A673 (cell line): ENCODE data around the gene CCDC54. TPM values are rescaled to one million over a fixed set of nuclear protein-coding genes. Genes with fewer than 3 reads are reported as not detected.
A peak's percentile ranks its signal among the peaks of the same experiment; 100 is the strongest.

ENCODE experiments used
- BruUV-seq: library from RNA; stranded (reverse); fragments of 400-500 nt; replicated peaks from 2 replicates; lab custom pipeline; 2021; lab: Mats Ljungman, UMichigan
- CTCF ChIA-PET: fragments of 300-600 bp; sonication (Branson Sonifier 250); formaldehyde crosslinking; loops from one replicate; lab custom pipeline; 2022; ENCODE audit warnings: antibody characterized with exemption; lab: Charles Lee
- POLR2A ChIA-PET: fragments of 300-600 bp; sonication (Branson Sonifier 250); formaldehyde crosslinking; loops from one replicate; lab custom pipeline; 2022; ENCODE audit warnings: antibody characterized with exemption; ENCODE audit not compliant: low non-redundant PET; lab: Charles Lee
- DNase-seq: peaks from one replicate; pipeline ENCODE4 v3.0.0-alpha.2; 2015; ENCODE audit warnings: low spot score
- H3K27ac ChIP-seq: fragments of 200-600 bp; sonication (generic); 2 replicates; pipeline ENCODE4 v1.5.1; 2016; ENCODE audit warnings: mixed run types, low read depth, mild to moderate bottlenecking, mixed read lengths, antibody characterized with exemption, low read length; ENCODE audit not compliant: poor library complexity, severe bottlenecking
- H3K27me3 ChIP-seq: fragments of 200-600 bp; sonication (generic); replicated peaks from 2 replicates; pipeline ENCODE4 v1.6.1; 2017; ENCODE audit warnings: mixed run types, low read depth, mild to moderate bottlenecking, mixed read lengths, antibody characterized with exemption, low read length; ENCODE audit not compliant: insufficient read depth, poor library complexity
- H3K36me3 ChIP-seq: fragments of 200-600 bp; sonication (generic); 2 replicates; pipeline ENCODE4 v1.6.1; 2016; ENCODE audit warnings: mixed run types, mild to moderate bottlenecking, mixed read lengths, antibody characterized with exemption, low read length; ENCODE audit not compliant: insufficient read depth, poor library complexity, severe bottlenecking
- H3K4me1 ChIP-seq: fragments of 200-600 bp; sonication (generic); 2 replicates; pipeline ENCODE4 v1.6.1; 2017; ENCODE audit warnings: mixed run types, mild to moderate bottlenecking, mixed read lengths, antibody characterized with exemption, low read length; ENCODE audit not compliant: insufficient read depth, poor library complexity, severe bottlenecking
- H3K4me3 ChIP-seq: fragments of 200-600 bp; sonication (generic); 2 replicates; pipeline ENCODE4 v1.5.1; 2016; ENCODE audit warnings: low read depth, mixed run types, mild to moderate bottlenecking, mixed read lengths, low read length; ENCODE audit not compliant: poor library complexity, severe bottlenecking
- H3K9me3 ChIP-seq: fragments of 200-600 bp; sonication (generic); 2 replicates; pipeline ENCODE4 v1.6.1; 2016; ENCODE audit warnings: mixed run types, low read depth, mild to moderate bottlenecking, mixed read lengths, antibody characterized with exemption, low read length; ENCODE audit not compliant: poor library complexity, severe bottlenecking
- CTCF ChIP-seq: fragments of 300-800, 200-600 bp; sonication (generic); conservative IDR thresholded peaks from 2 replicates; pipeline ENCODE4 v1.5.1; 2017; ENCODE audit warnings: low read depth, mild to moderate bottlenecking, antibody characterized with exemption, low read length, moderate library complexity, mixed read lengths
- EZH2 ChIP-seq: fragments of 200-600 bp; sonication (generic); IDR thresholded peaks from 2 replicates; pipeline ENCODE4 v1.6.1; 2017; ENCODE audit warnings: borderline replicate concordance, low read depth, mild to moderate bottlenecking, mixed read lengths, antibody characterized with exemption, low read length; ENCODE audit not compliant: poor library complexity, severe bottlenecking
- intact Hi-C: fragments of 100-400 bp; cut with micrococcal nuclease; formaldehyde crosslinking; loops from one replicate; pipeline ENCODE4 v1.10.0; 2022; ENCODE audit not compliant: unreplicated experiment
- total RNA-seq: library from RNA; stranded (reverse); gene quantifications from 2 replicates; pipeline ENCODE4 v1.2.3, GENCODE V29; 2021

CCDC54 gene
- total RNA-seq, 1 experiment from 2014 or later, result not detected

- intact Hi-C loops, result loop anchor here (5.0 kb wide), 2 partner anchors 149 to 184 kb away; no protein-coding TSS in a partner anchor
- BruUV-seq, result no TSS peak
- H3K36me3 ChIP-seq, result no peaks in the 10 kb centered on the region
- H3K27ac ChIP-seq, result no peak overlapping the region
- peak; percentile 77 for DNase-seq
- H3K27me3 ChIP-seq, result no peaks in the 10 kb centered on the region
- TF ChIP-seq CTCF, result peak; percentile 77
- TF ChIP-seq EZH2, result no peak
- H3K4me1 ChIP-seq, result no peaks in the 10 kb centered on the region
- H3K4me3 ChIP-seq, result peak overlapping the region; percentile 18
- POLR2A ChIA-PET, result no interaction called here
- no peaks in the 10 kb centered on the region for H3K9me3 ChIP-seq
- CTCF ChIA-PET, result interaction anchor here (0.6 to 1.7 kb wide), 11 partner anchors 8 to 1343 kb away, joined by 3 to 14 read pairs (median 6); no protein-coding TSS in a partner anchor
Observed at GRCh38 chr3:107421170-107421792, 44.0 kb downstream of the CCDC54 start.

- POLR2A ChIA-PET, result no interaction called here
- DNase-seq, result no peak
- H3K4me1 ChIP-seq, result no peaks in the 10 kb centered on the region
- no peak overlapping the region for H3K27ac ChIP-seq
- no peak overlapping the region for H3K4me3 ChIP-seq
- intact Hi-C loops, result loop anchor here (5.0 kb wide), 2 partner anchors 150 to 185 kb away; no protein-coding TSS in a partner anchor
- no peaks in the 10 kb centered on the region for H3K27me3 ChIP-seq
- no peak for TF ChIP-seq CTCF
- TF ChIP-seq EZH2, result no peak
- no peaks in the 10 kb centered on the region for H3K9me3 ChIP-seq
- no TSS peak for BruUV-seq
- no peaks in the 10 kb centered on the region for H3K36me3 ChIP-seq
- CTCF ChIA-PET, result interaction anchor here (0.7 to 1.7 kb wide), 6 partner anchors 8 to 200 kb away, joined by 3 to 12 read pairs (median 6); no protein-coding TSS in a partner anchor
Observed at GRCh38 chr3:107421881-107422280, 44.6 kb downstream of the CCDC54 start.

GRCh38 chr3:107425033-107425432 lies 47.8 kb downstream of the CCDC54 start:
- DNase-seq, result no peak
- Histone ChIP-seq H3K27ac (no peak overlapping the region), H3K27me3 (no peaks in the 10 kb centered on the region), H3K9me3 (no peaks in the 10 kb centered on the region), H3K4me1 (peaks cover 4% of the 10 kb centered on the region), H3K36me3 (no peaks in the 10 kb centered on the region), H3K4me3 (no peak overlapping the region)
- POLR2A ChIA-PET, result no interaction called here
- BruUV-seq, result no TSS peak
- intact Hi-C loops, result no loop called here
- CTCF ChIA-PET, result no interaction called here
- TF ChIP-seq EZH2 (no peak), CTCF (no peak)
